ENCODE measurements around the gene CFAP157. TPM values are rescaled to one million over a fixed set of nuclear protein-coding genes. Genes with fewer than 3 reads are reported as not detected.

The CFAP157 gene
- total and polyA plus RNA-seq, 7 experiments from 2014 or later: 0.11 to 0.38 (median 0.22) TPM; not detected in 2

GRCh38 chr9:127717766-127718165 lies 11.0 kb downstream of the CFAP157 start:
- DNase-seq: no peak
- CTCF ChIA-PET: no interaction called here
- H3K27ac Mint-ChIP-seq: no peak overlapping the region

GRCh38 chr9:127720031-127720864 lies 13.5 kb downstream of the CFAP157 start:
- ChIA-PET CTCF (interaction anchor here (1.4 kb wide), 1 partner anchor 15 kb away, joined by 4 read pairs; the partner anchor contains the start of gene TOR2A), POLR2A (interaction anchor here (1.0 to 1.5 kb wide), 2 partner anchors 15 to 163 kb away, joined by 4 to 8 read pairs; partner anchors contain the start of gene TOR2A)
- H3K4me3 Mint-ChIP-seq: peak overlapping the region; percentile 12 to 83 (median 67)
- intact Hi-C loops (cut with micrococcal nuclease): no loop called here
- no peaks in the 10 kb centered on the region for H3K27me3 Mint-ChIP-seq
- no peak for ATAC-seq
- Histone ChIP-seq H3K36me3 (ENCODE audit: control insufficient read depth in 2 of 3, insufficient read depth in 3 of 3, low read length in 3 of 3) (peaks cover 0 to 3% (median 0%) of the 10 kb centered on the region in 3 experiments), H3K9me3 (ENCODE audit: control insufficient read depth in 2 of 3, low read length in 3 of 3) (no peaks in the 10 kb centered on the region), H3K4me1 (ENCODE audit: control insufficient read depth in 2 of 2, insufficient read depth in 2 of 2, low read length in 2 of 2) (peaks cover 22 to 32% of the 10 kb centered on the region in 2 donors), H3K27ac (ENCODE audit: low read depth, low read length) (peak overlapping the region; percentile 56), H3K4me3 (ENCODE audit: low read length) (no peak overlapping the region), H3K27me3 (ENCODE audit: control insufficient read depth in 2 of 2, insufficient read depth in 2 of 2, low read length in 2 of 2) (no peaks in the 10 kb centered on the region)
- H3K4me1 Mint-ChIP-seq: peaks cover 21 to 46% (median 25%) of the 10 kb centered on the region in 7 donors
- H3K27ac Mint-ChIP-seq: peak overlapping the region; percentile 54 to 94 (median 84)
- DNase-seq: peak in 4 of 9 donors; percentile 18 to 34 (median 26)
- no peaks in the 10 kb centered on the region for H3K36me3 Mint-ChIP-seq
- H3K9me3 Mint-ChIP-seq: no peaks in the 10 kb centered on the region

More at GRCh38 chr9:127717766-127718165, 11.0 kb downstream of the CFAP157 start:
- Histone ChIP-seq H3K36me3 (ENCODE audit: control insufficient read depth in 2 of 3, insufficient read depth in 3 of 3, low read length in 3 of 3) (peaks cover 0 to 5% (median 0%) of the 10 kb centered on the region in 3 experiments), H3K27ac (ENCODE audit: low read depth, low read length) (no peak overlapping the region), H3K27me3 (ENCODE audit: control insufficient read depth in 2 of 2, insufficient read depth in 2 of 2, low read length in 2 of 2) (no peaks in the 10 kb centered on the region), H3K4me1 (ENCODE audit: control insufficient read depth in 2 of 2, insufficient read depth in 2 of 2, low read length in 2 of 2) (peaks cover 31 to 32% of the 10 kb centered on the region in 2 donors), H3K4me3 (ENCODE audit: low read length) (no peak overlapping the region), H3K9me3 (ENCODE audit: control insufficient read depth in 2 of 3, low read length in 3 of 3) (no peaks in the 10 kb centered on the region)
- Mint-ChIP-seq H3K27me3 (no peaks in the 10 kb centered on the region), H3K4me3 (peak overlapping the region in 3 of 10 donors; percentile 12 to 43 (median 25)), H3K4me1 (peaks cover 24 to 45% (median 27%) of the 10 kb centered on the region in 7 donors), H3K36me3 (no peaks in the 10 kb centered on the region), H3K9me3 (no peaks in the 10 kb centered on the region)
- ATAC-seq: no peak
- intact Hi-C loops (cut with micrococcal nuclease): loop anchor here (5.0 kb wide), 4 partner anchors 105 to 350 kb away; partner anchors contain the start of genes STXBP1 (in 2 of the 2), NAIF1 (in 1 of the 2) and SLC25A25 (in 1 of the 2)
- POLR2A ChIA-PET: interaction anchor here (0.6 to 1.4 kb wide), 2 partner anchors 10 to 267 kb away, joined by 3 to 5 read pairs; partner anchors contain the start of genes CFAP157, LRSAM1 and RPL12

GRCh38 chr9:127720865-127721227 lies 14.1 kb downstream of the CFAP157 start:
- H3K36me3 ChIP-seq (ENCODE audit: control insufficient read depth in 2 of 3, insufficient read depth in 3 of 3, low read length in 3 of 3): no peaks in the 10 kb centered on the region

GRCh38 chr9:127721391-127721821 lies 14.6 kb downstream of the CFAP157 start:
- H3K4me3 Mint-ChIP-seq: peak overlapping the region in 5 of 10 donors; percentile 41 to 80 (median 62)

More at GRCh38 chr9:127720865-127721227, 14.1 kb downstream of the CFAP157 start:
- Histone ChIP-seq H3K27ac (ENCODE audit: low read depth, low read length) (no peak overlapping the region), H3K9me3 (ENCODE audit: control insufficient read depth in 2 of 3, low read length in 3 of 3) (no peaks in the 10 kb centered on the region), H3K4me1 (ENCODE audit: control insufficient read depth in 2 of 2, insufficient read depth in 2 of 2, low read length in 2 of 2) (peaks cover 22 to 32% of the 10 kb centered on the region in 2 donors), H3K4me3 (ENCODE audit: low read length) (peak overlapping the region; percentile 16), H3K27me3 (ENCODE audit: control insufficient read depth in 2 of 2, insufficient read depth in 2 of 2, low read length in 2 of 2) (no peaks in the 10 kb centered on the region)
- peak overlapping the region in 5 of 9 donors; percentile 42 to 93 (median 75) for H3K27ac Mint-ChIP-seq
- H3K4me1 Mint-ChIP-seq: peaks cover 19 to 40% (median 24%) of the 10 kb centered on the region in 7 donors
- no peaks in the 10 kb centered on the region for H3K9me3 Mint-ChIP-seq
- no peaks in the 10 kb centered on the region for H3K36me3 Mint-ChIP-seq
- ATAC-seq (no peak), DNase-seq (no peak)
- CTCF ChIA-PET: interaction anchor here (1.4 kb wide), 1 partner anchor 14 kb away, joined by 4 read pairs; the partner anchor contains the start of gene TOR2A
- intact Hi-C loops (cut with micrococcal nuclease): no loop called here
- peak overlapping the region in 6 of 10 donors; percentile 23 to 80 (median 48) for H3K4me3 Mint-ChIP-seq
- no peaks in the 10 kb centered on the region for H3K27me3 Mint-ChIP-seq
- POLR2A ChIA-PET: no interaction called here

GRCh38 chr9:127722055-127722745 lies 15.4 kb downstream of the CFAP157 start:
- ChIA-PET CTCF (no interaction called here), POLR2A (interaction anchor here (0.5 to 0.6 kb wide), 2 partner anchors 20 to 29 kb away, joined by 3 read pairs; no protein-coding TSS in a partner anchor)
- Histone ChIP-seq H3K27ac (ENCODE audit: low read depth, low read length) (no peak overlapping the region), H3K9me3 (ENCODE audit: control insufficient read depth in 2 of 3, low read length in 3 of 3) (no peaks in the 10 kb centered on the region), H3K27me3 (ENCODE audit: control insufficient read depth in 2 of 2, insufficient read depth in 2 of 2, low read length in 2 of 2) (no peaks in the 10 kb centered on the region), H3K4me1 (ENCODE audit: control insufficient read depth in 2 of 2, insufficient read depth in 2 of 2, low read length in 2 of 2) (peaks cover 16 to 26% of the 10 kb centered on the region in 2 donors), H3K36me3 (ENCODE audit: control insufficient read depth in 2 of 3, insufficient read depth in 3 of 3, low read length in 3 of 3) (no peaks in the 10 kb centered on the region), H3K4me3 (ENCODE audit: low read length) (no peak overlapping the region)
- intact Hi-C loops (cut with micrococcal nuclease): no loop called here
- ATAC-seq: no peak
- H3K4me3 Mint-ChIP-seq: no peak overlapping the region
- no peaks in the 10 kb centered on the region for H3K36me3 Mint-ChIP-seq
- DNase-seq: no peak
- no peaks in the 10 kb centered on the region for H3K9me3 Mint-ChIP-seq
- H3K27ac Mint-ChIP-seq: peak overlapping the region in 4 of 9 donors; percentile 45 to 84 (median 64)
- H3K4me1 Mint-ChIP-seq: peaks cover 14 to 34% (median 21%) of the 10 kb centered on the region in 7 donors
- H3K27me3 Mint-ChIP-seq: no peaks in the 10 kb centered on the region

More at GRCh38 chr9:127721391-127721821, 14.6 kb downstream of the CFAP157 start:
- intact Hi-C loops (cut with micrococcal nuclease): no loop called here
- peaks cover 14 to 34% (median 21%) of the 10 kb centered on the region in 7 donors for H3K4me1 Mint-ChIP-seq
- CTCF ChIA-PET: no interaction called here
- H3K36me3 Mint-ChIP-seq: no peaks in the 10 kb centered on the region
- H3K9me3 Mint-ChIP-seq: no peaks in the 10 kb centered on the region
- Histone ChIP-seq H3K27ac (ENCODE audit: low read depth, low read length) (no peak overlapping the region), H3K9me3 (ENCODE audit: control insufficient read depth in 2 of 3, low read length in 3 of 3) (no peaks in the 10 kb centered on the region), H3K36me3 (ENCODE audit: control insufficient read depth in 2 of 3, insufficient read depth in 3 of 3, low read length in 3 of 3) (no peaks in the 10 kb centered on the region), H3K4me3 (ENCODE audit: low read length) (no peak overlapping the region), H3K4me1 (ENCODE audit: control insufficient read depth in 2 of 2, insufficient read depth in 2 of 2, low read length in 2 of 2) (peaks cover 17 to 27% of the 10 kb centered on the region in 2 donors), H3K27me3 (ENCODE audit: control insufficient read depth in 2 of 2, insufficient read depth in 2 of 2, low read length in 2 of 2) (no peaks in the 10 kb centered on the region)
- peak; percentile 59 for ATAC-seq
- no peak for DNase-seq
- POLR2A ChIA-PET: no interaction called here
- no peaks in the 10 kb centered on the region for H3K27me3 Mint-ChIP-seq
- peak overlapping the region in 6 of 9 donors; percentile 21 to 89 (median 74) for H3K27ac Mint-ChIP-seq

GRCh38 chr9:127723013-127723412 lies 16.2 kb downstream of the CFAP157 start:
- Mint-ChIP-seq H3K9me3 (no peaks in the 10 kb centered on the region), H3K27me3 (no peaks in the 10 kb centered on the region), H3K4me1 (peaks cover 14 to 34% (median 21%) of the 10 kb centered on the region in 7 donors), H3K36me3 (no peaks in the 10 kb centered on the region), H3K27ac (peak overlapping the region in 1 of 9 donors; percentile 19), H3K4me3 (no peak overlapping the region)
- H3K27me3 ChIP-seq (ENCODE audit: control insufficient read depth in 2 of 2, insufficient read depth in 2 of 2, low read length in 2 of 2): no peaks in the 10 kb centered on the region
- no peaks in the 10 kb centered on the region for H3K36me3 ChIP-seq (ENCODE audit: control insufficient read depth in 2 of 3, insufficient read depth in 3 of 3, low read length in 3 of 3)
- ChIA-PET CTCF (no interaction called here), POLR2A (interaction anchor here (0.6 to 0.9 kb wide), 2 partner anchors 12 to 148 kb away, joined by 3 to 6 read pairs; no protein-coding TSS in a partner anchor)
- intact Hi-C loops (cut with micrococcal nuclease): no loop called here
- DNase-seq (no peak), ATAC-seq (no peak)
- no peaks in the 10 kb centered on the region for H3K9me3 ChIP-seq (ENCODE audit: control insufficient read depth in 2 of 3, low read length in 3 of 3)
- peaks cover 16 to 26% of the 10 kb centered on the region in 2 donors for H3K4me1 ChIP-seq (ENCODE audit: control insufficient read depth in 2 of 2, insufficient read depth in 2 of 2, low read length in 2 of 2)
- H3K27ac ChIP-seq (ENCODE audit: low read depth, low read length): no peak overlapping the region
- no peak overlapping the region for H3K4me3 ChIP-seq (ENCODE audit: low read length)

Data from naive thymus-derived CD4-positive, alpha-beta T cell (primary cell).